Daoy (cell line): ENCODE measurements around the gene DAP3. TPM values are rescaled to one million over a fixed set of nuclear protein-coding genes. Genes with fewer than 3 reads are reported as not detected.
A peak's percentile ranks its signal among the peaks of the same experiment; 100 is the strongest.
"Not testable (repeated sequence)": the region's sequence is repeated elsewhere in the genome, so short reads cannot be mapped to it uniquely, and the experiment has no call there.

Source experiments
- DNase-seq: peaks from one replicate; pipeline ENCODE4 v3.0.0-alpha.2; 2015; ENCODE audit warnings: low read depth
- total RNA-seq: library from RNA; depleted of rRNA; stranded (reverse); fragments of >200 nt; shearing (Covaris generic); gene quantifications from 2 replicates; pipeline ENCODE4 v1.2.3, GENCODE V29; 2014

Gene DAP3
- total RNA-seq, 1 experiment from 2014 or later = 96.4 TPM

- no peak for DNase-seq
These were observed 7.1 kb upstream of the DAP3 start for GRCh38 chr1:155681776-155682175.

- not testable (repeated sequence) for DNase-seq
These were observed 1.1 kb upstream of the DAP3 start for GRCh38 chr1:155687705-155688323.

GRCh38 chr1:155688324-155689080 is 389 bp upstream of the DAP3 start, which contains the start of gene YY1AP1:
TSS of gene YY1AP1 (minus strand) at chr1:155688774. CDS start at chr1:155680436, 8,338 bp downstream.
- DNase-seq = peak; percentile 95

GRCh38 chr1:155691992-155692528 is 3.2 kb downstream of the DAP3 start:
- DNase-seq = no peak

DNA sequence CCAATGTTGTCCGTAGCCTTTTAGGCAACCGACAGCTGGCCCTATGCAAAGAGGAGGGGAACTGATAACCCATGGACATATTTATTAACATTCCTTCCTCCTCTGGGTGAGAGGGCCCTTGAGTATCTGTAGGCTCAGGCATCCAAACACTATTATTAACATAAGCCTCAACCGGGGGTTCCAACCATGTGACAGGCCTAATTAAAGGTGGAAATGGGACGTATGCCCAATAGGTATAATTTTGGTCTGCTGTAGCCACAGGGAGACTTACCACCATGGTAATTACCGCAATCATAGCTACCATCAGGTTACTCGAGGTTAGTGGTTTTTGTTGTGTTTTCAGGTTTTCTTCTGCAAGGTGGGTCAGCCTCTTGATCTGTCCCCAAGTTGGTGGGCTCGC is 5.3 kb downstream of the DAP3 start:
- DNase-seq = no peak

DNA sequence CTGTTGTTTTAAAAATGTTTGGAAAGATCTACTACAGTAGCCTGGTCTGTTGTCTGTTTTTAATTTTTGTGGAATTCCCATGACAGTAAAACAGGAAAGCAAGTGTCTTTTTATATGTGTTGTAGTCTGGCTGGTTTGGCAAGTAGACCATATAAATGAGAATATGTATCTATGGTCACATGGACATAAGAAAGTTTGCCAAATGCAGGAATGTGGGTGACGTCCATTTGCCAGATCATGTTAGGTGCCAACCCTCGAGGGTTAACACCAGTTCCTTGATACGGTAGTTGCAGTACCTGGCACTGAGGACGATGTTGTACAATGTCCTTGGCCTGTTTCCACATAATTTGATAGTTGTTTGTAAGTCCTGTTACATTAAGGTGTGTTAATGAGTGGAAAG is 6.2 kb downstream of the DAP3 start:
- no peak for DNase-seq

DNA sequence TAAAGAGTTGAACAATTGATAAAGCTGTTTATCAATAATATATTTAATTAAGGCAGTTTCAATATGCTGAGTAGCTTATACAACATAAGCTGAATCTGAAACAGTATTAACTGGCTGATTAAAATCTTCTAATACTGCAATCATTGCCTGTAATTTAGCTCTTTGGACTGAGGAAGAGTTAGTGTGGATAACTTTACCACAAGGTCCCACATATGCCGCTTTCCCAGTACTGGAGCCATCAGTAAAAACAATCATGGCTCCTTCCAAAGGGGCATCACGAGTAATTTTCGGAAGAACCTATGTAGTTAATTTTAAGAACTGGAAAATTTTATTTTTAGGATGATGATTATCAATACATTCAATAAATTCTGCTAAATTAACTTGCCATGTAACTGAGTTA is 6.7 kb downstream of the DAP3 start:
- DNase-seq = no peak

DNA sequence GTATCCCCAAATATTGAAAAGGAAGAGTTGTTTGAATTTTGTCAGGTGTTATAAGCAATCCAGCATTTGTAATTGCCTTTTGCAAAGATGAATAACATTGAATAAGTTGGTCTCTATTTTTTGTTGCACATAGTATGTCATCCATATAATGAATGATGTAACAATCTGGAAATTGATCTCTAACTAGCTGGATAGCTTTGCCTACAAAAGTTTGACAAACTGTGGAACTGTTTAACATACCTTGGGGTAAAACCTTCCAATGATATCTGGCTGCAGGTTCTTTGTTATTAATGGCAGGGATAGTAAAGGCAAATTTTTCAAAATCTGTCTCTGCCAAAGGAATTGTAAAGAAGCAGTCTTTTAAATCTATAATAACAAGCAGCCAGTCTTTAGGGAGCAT is 7.6 kb downstream of the DAP3 start:
- no peak for DNase-seq

GRCh38 chr1:155697046-155697445 is 8.2 kb downstream of the DAP3 start:
- no peak for DNase-seq

DNA sequence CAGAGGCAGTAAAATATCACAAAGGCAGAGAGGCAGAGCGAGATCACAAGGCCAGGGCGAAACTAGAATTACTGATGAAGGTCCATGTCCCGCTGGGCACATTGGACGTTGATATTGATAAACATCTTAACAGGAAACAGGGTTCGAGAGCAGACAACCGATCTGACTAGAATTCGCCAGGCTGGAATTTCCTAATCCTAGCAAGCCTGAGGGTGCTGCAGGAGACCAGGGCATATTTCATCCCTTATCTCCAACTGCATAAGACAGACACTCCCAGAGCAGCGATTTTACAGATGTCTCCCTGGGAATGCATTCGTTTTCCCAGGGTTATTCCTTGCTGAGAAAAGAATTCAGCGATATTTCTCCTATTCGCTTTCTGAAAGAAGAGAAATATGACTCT is 8.7 kb downstream of the DAP3 start:
- DNase-seq = not testable (repeated sequence)

DNA sequence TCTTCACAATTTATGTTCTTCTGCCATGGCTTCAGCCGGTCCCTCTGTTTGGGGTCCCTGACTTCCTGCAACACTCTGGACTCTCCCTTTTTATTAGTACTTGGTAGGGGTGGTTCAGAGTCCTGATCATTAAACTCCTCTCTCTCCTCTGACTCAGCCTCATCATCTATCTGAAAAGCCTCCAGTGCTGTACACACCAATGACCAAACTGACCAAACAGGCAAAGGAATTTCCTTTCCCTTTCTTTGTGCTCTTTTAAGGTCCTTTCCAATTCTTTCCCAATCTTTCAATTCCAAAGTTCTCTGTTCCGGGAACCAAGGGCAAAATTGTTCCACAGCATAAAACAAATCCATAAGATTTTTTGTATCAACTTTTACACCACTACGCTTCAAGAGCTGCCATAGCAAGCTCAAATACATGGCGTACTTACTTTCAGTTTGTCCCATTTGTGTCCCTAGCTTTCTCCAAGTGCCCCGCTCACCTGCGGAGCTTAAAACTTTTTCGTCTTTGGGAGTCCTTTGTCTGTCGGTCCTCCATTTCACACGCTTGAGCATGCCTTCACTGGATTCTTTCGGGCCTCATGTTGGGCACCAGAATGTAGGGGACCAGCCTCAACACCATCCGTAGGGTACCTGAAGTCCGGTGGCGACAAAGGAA is 9.6 kb downstream of the DAP3 start:
- no peak for DNase-seq

DNA sequence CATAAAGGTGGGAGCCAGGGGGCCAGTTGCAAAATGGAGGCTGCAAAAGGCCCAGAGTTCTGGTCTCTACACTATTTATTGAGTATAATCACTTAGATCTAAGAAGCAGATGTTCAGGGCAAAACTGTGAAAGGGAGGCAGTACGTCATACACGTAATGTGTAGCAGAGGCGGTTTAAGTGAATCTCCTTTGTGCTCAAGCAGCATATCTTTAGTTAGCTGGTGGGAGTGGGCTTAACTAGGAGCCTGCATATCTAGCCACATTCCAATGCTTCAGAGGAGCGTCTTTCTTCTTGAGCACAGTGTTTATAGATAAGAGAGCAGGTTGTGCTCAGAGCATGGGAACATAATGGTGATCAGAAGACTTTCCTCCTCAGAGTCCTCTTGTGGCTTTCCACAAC is 10.2 kb downstream of the DAP3 start:
- DNase-seq = not testable (repeated sequence)

DNA sequence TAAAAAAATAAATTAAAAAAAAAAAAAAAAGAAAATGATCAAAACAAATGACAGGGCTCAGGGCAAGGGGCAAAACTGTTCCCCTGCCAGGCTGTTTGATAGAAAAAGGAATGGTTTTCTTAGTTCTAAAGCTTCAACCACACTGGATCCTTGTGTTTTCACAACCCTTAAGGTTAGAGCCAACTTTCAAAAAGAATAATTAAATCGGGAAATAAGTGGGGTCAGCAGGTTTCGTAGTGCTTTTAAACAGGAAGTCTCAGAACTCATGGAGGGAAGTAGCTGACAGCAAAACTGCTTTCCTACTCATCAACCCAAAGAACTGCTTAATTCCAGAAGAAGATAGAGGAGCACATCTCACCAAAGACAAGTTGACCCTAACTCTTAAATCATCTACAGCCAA is 12.8 kb downstream of the DAP3 start:
- DNase-seq = not testable (repeated sequence)

- no peak for DNase-seq
These were observed 14.3 kb downstream of the DAP3 start for GRCh38 chr1:155703216-155703615.

GRCh38 chr1:155704414-155704813 is 15.5 kb downstream of the DAP3 start:
- DNase-seq = not testable (repeated sequence)

GRCh38 chr1:155706139-155706538 is 17.2 kb downstream of the DAP3 start:
- DNase-seq = peak; percentile 56

- no peak for DNase-seq
These were observed 20.5 kb downstream of the DAP3 start for GRCh38 chr1:155709391-155709790.

GRCh38 chr1:155711457-155711856 is 22.6 kb downstream of the DAP3 start:
- not testable (repeated sequence) for DNase-seq

- DNase-seq = not testable (repeated sequence)
These were observed 23.7 kb downstream of the DAP3 start for GRCh38 chr1:155712636-155713035.

- no peak for DNase-seq
These were observed 24.2 kb downstream of the DAP3 start for GRCh38 chr1:155713075-155713474.

DNA sequence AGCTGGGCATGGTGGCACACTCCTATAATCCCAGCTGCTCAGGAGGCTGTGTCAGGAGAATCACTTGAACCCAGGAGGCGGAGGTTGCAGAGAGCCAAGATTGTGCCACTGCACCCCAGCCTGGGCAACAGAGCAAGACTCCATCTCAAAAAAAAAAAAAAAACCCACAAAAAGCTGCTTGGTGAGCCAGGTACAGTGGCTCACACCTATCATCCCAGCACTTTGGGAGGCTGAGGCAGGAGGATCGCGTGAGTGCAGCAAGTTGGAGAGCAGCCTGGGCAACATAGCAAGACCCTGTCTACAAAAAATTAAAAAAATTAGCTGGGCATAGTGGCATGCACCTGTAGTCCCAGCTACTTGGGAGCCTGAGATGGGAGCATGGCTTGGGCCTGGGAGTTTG is 26.2 kb downstream of the DAP3 start:
- not testable (repeated sequence) for DNase-seq

DNA sequence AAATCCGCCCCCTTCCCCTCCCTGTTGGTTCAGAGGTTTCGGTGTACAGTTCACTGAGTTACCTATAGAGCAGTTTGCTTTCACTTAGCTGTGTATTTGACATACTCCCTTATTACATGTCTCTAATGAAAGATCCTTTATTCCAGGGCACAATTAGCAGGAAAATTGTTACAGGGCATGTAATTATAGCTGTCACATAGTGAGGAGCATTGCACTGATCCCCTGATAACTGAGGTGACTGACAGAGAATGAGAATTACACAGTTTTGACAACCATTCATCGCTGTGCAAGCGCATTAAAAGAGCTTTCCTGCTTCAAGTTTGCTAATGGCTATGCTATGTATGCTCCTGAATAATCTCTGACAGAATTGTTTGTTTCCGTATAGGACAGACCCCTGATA is 26.9 kb downstream of the DAP3 start:
- no peak for DNase-seq

GRCh38 chr1:155717041-155717440 is 28.1 kb downstream of the DAP3 start:
- no peak for DNase-seq
